MM.1S (cell line): ENCODE data around the gene TFEB.
"Not testable (repeated sequence)": the region's sequence is repeated elsewhere in the genome, so short reads cannot be mapped to it uniquely, and the experiment has no call there.

ENCODE experiments used
- DNase-seq: peaks from one replicate; pipeline ENCODE4 v3.0.0-alpha.2; 2015
- H2AFZ ChIP-seq: fragments of 300-600 bp; sonication (generic); 2 replicates; pipeline ENCODE4 v1.6.0; 2016; ENCODE audit warnings: antibody characterized with exemption, low read length
- H3F3A ChIP-seq: fragments of 300-600 bp; sonication (generic); 2 replicates; pipeline ENCODE4 v1.6.1; 2016; ENCODE audit warnings: mild to moderate bottlenecking, antibody characterized with exemption, low read length, moderate library complexity, mixed read lengths; ENCODE audit not compliant: insufficient read depth
- H3K27ac ChIP-seq: fragments of 300-600 bp; sonication (generic); 2 replicates; pipeline ENCODE4 v1.5.1; 2016; ENCODE audit warnings: mild to moderate bottlenecking, low read length
- H3K27me3 ChIP-seq: fragments of 300-600 bp; sonication (generic); replicated peaks from 2 replicates; pipeline ENCODE4 v1.6.0; 2016; ENCODE audit warnings: low read length; ENCODE audit not compliant: insufficient read depth
- H3K36me3 ChIP-seq: fragments of 300-600 bp; sonication (generic); replicated peaks from 2 replicates; pipeline ENCODE4 v1.6.1; 2016; ENCODE audit warnings: mild to moderate bottlenecking, low read length, mixed read lengths; ENCODE audit not compliant: insufficient read depth
- H3K4me1 ChIP-seq: fragments of 300-600 bp; sonication (generic); 2 replicates; pipeline ENCODE4 v1.6.1; 2016; ENCODE audit warnings: low read length, mixed read lengths
- H3K4me2 ChIP-seq: fragments of 300-600 bp; sonication (generic); 2 replicates; pipeline ENCODE4 v1.6.0; 2016; ENCODE audit warnings: low read depth, low read length
- H3K4me3 ChIP-seq: fragments of 300-600 bp; sonication (generic); 2 replicates; pipeline ENCODE4 v1.5.1; 2016; ENCODE audit warnings: low read length, mixed read lengths
- H3K79me2 ChIP-seq: fragments of 300-600 bp; sonication (generic); 2 replicates; pipeline ENCODE4 v1.6.1; 2016; ENCODE audit warnings: mixed run types, low read length, mixed read lengths
- H3K9ac ChIP-seq: fragments of 300-600 bp; sonication (generic); 2 replicates; pipeline ENCODE4 v1.6.1; 2016; ENCODE audit warnings: low read length, mixed read lengths
- H3K9me2 ChIP-seq: fragments of 300-600 bp; sonication (generic); replicated peaks from 2 replicates; pipeline ENCODE4 v1.6.1; 2016; ENCODE audit warnings: mild to moderate bottlenecking, low read length, mixed read lengths; ENCODE audit not compliant: insufficient read depth
- H3K9me3 ChIP-seq: fragments of 300-600 bp; sonication (generic); replicated peaks from 2 replicates; pipeline ENCODE4 v1.6.1; 2016; ENCODE audit warnings: mild to moderate bottlenecking, low read length, mixed read lengths; ENCODE audit not compliant: insufficient read depth
- H4K20me1 ChIP-seq: fragments of 300-600 bp; sonication (generic); 2 replicates; pipeline ENCODE4 v1.6.1; 2016; ENCODE audit warnings: mild to moderate bottlenecking, low read length, moderate library complexity, mixed read lengths; ENCODE audit not compliant: insufficient read depth
- EZH2 ChIP-seq: fragments of 300-600 bp; sonication (generic); optimal IDR thresholded peaks from 2 replicates; pipeline ENCODE3; 2017; ENCODE audit warnings: low read depth, mild to moderate bottlenecking, antibody characterized with exemption, low read length, mixed read lengths
- EZH2phosphoT487 ChIP-seq: fragments of 300-600 bp; sonication (generic); IDR thresholded peaks from 2 replicates; pipeline ENCODE4 v1.6.1; 2018; ENCODE audit warnings: antibody characterized with exemption, low read length
- TF ChIP-seq, protein P1 (sequence below): fragments of 300-600 bp; sonication (generic); IDR thresholded peaks from 2 replicates; pipeline ENCODE4 v1.5.1; 2016; ENCODE audit warnings: antibody characterized with exemption, low read length, mixed read lengths

The TFEB gene

DNA sequence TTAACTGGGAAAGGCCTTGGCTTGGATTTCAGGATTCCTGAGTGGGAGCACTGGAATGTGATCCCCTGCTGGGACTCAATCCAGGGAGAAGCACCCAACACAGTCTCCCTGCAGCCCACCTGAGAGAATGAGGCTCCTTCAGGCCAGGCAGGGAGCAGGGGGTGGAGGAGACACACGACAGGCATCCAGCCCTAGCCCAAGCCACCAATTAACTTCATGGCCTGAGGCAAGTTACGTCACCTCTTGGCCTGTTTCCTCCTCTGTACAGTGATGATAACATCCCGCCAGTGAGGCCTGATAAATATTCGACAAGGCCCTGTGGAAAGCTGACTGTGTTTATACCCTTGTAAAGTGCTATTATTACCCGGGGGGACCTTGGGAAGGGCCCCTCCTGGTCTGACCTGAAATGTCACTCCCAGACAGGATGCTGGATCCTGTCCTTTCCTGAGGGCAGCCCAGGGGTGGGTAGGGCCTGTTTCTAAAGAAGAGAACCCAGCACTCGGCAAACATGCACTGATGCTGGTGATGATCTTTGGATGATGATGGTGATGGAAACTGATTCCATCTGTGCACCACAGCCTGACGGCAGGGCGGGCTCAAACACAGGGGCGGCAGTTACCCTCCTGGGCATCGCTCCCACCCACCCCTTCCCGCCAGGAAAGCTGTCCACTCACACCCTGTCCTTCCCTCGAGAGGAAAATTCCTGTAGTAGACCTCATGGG is 31.9 kb upstream of the TFEB start:
- Histone ChIP-seq H3K36me3 (no peaks in the 10 kb centered on the region), H3K27ac (no peak overlapping the region), H3K9me3 (no peaks in the 10 kb centered on the region), H3K4me3 (no peak overlapping the region), H3F3A (no peaks in the 10 kb centered on the region), H3K4me1 (peaks cover 14% of the 10 kb centered on the region), H3K9me2 (no peaks in the 10 kb centered on the region), H2AFZ (no peak overlapping the region), H3K4me2 (no peak overlapping the region), H4K20me1 (no peaks in the 10 kb centered on the region), H3K9ac (no peak overlapping the region), H3K27me3 (no peaks in the 10 kb centered on the region), H3K79me2 (no peaks in the 10 kb centered on the region)
- TF ChIP-seq, protein P1, sequence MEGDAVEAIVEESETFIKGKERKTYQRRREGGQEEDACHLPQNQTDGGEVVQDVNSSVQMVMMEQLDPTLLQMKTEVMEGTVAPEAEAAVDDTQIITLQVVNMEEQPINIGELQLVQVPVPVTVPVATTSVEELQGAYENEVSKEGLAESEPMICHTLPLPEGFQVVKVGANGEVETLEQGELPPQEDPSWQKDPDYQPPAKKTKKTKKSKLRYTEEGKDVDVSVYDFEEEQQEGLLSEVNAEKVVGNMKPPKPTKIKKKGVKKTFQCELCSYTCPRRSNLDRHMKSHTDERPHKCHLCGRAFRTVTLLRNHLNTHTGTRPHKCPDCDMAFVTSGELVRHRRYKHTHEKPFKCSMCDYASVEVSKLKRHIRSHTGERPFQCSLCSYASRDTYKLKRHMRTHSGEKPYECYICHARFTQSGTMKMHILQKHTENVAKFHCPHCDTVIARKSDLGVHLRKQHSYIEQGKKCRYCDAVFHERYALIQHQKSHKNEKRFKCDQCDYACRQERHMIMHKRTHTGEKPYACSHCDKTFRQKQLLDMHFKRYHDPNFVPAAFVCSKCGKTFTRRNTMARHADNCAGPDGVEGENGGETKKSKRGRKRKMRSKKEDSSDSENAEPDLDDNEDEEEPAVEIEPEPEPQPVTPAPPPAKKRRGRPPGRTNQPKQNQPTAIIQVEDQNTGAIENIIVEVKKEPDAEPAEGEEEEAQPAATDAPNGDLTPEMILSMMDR, result no peak
- TF ChIP-seq EZH2 (no peak), EZH2phosphoT487 (no peak)
- DNase-seq, result no peak

DNA sequence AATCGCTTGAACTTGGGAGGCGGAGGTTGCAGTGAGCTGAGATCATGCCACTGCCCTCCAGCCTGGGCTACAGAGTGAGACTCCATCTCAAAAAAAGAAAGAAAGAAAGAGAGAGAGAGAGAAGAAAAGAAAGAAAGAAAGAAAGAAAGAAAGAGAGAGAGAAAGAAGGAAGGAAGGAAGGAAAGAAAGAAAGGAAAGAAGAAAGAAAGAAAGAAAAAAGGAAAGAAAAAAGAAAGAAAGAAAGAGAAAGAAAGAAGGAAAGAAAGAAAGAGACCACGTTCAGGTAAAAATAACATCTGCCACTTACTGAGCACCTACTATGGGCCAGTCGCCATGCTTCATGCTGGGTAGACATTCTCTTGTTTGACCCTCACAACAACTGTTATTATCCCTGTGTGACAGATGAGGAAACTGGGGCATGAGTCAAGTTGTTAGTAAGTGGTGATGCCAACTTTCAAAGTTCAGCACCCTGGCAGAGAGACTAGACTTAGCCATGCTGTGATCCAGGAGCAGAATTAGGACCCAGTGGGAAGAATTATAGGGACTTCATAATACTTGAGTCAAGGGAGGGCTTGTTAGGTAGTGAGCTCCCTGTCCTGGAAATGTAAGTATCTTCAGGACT is 30.7 kb upstream of the TFEB start:
- H3K27me3 ChIP-seq, H3K9ac ChIP-seq, H3K36me3 ChIP-seq, H4K20me1 ChIP-seq, H3K9me3 ChIP-seq, H3K4me3 ChIP-seq, H3K9me2 ChIP-seq, H3F3A ChIP-seq, H3K4me2 ChIP-seq, DNase-seq, H2AFZ ChIP-seq, H3K79me2 ChIP-seq, H3K27ac ChIP-seq: not testable (repeated sequence)
- H3K4me1 ChIP-seq, result peaks cover 14% of the 10 kb centered on the region

DNA sequence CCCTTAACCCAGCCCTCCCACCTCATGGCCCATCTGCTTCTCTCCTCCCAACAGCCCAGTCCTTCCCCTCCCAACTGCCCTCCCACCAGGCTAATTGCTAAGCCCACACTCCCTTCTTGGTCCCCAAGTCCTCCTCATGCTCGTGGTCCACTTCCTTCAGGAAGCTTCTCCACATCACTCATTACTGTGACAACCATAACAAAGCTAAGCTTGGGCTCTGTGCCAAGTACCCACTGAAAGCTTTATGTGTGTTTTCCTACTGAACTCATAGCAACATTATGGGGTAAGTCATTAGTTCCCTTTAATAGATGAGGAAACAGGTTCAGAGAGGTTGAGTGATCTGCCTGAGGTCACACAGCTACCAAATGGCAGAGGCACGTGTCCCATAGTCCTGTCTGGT is 28.1 kb upstream of the TFEB start:
- no peak overlapping the region for H3K4me2 ChIP-seq
- 0 out of 2 replicates have a peak, but pooled peaks cover 3% of the 10 kb centered on the region for H3K27me3 ChIP-seq
- no peaks in the 10 kb centered on the region for H3K9me2 ChIP-seq
- DNase-seq, result no peak
- H4K20me1 ChIP-seq, result no peaks in the 10 kb centered on the region
- no peak overlapping the region for H2AFZ ChIP-seq
- no peak overlapping the region for H3K27ac ChIP-seq
- TF ChIP-seq EZH2phosphoT487 (no peak), EZH2 (no peak)
- TF ChIP-seq, protein P1, result no peak
- no peak overlapping the region for H3K9ac ChIP-seq
- H3K4me1 ChIP-seq, result peaks cover 5% of the 10 kb centered on the region; the same call in 1 of the 2 replicates
- H3K79me2 ChIP-seq, result no peaks in the 10 kb centered on the region
- no peaks in the 10 kb centered on the region for H3F3A ChIP-seq
- H3K36me3 ChIP-seq, result no peaks in the 10 kb centered on the region
- no peaks in the 10 kb centered on the region for H3K9me3 ChIP-seq
- H3K4me3 ChIP-seq, result no peak overlapping the region
